Loucy (cell line): ENCODE measurements around the gene KRT12.
"Not testable (repeated sequence)": the region's sequence is repeated elsewhere in the genome, so short reads cannot be mapped to it uniquely, and the experiment has no call there.

Experiments used
- H2AFZ ChIP-seq: fragments of 200-600 bp; sonication (generic); 2 replicates; pipeline ENCODE4 v1.6.0; 2016; ENCODE audit warnings: antibody characterized with exemption, mild to moderate bottlenecking, low read length, moderate library complexity
- H3F3A ChIP-seq: fragments of 200-600 bp; 2 replicates; pipeline ENCODE4 v1.6.0; 2016; ENCODE audit warnings: antibody characterized with exemption, low read depth, mild to moderate bottlenecking
- H3K27me3 ChIP-seq: fragments of 200-600 bp; sonication (generic); 2 replicates; pipeline ENCODE4 v1.6.1; 2014; ENCODE audit warnings: low read length, mild to moderate bottlenecking; ENCODE audit not compliant: insufficient read depth, poor library complexity, severe bottlenecking
- H3K36me3 ChIP-seq: fragments of 200-600 bp; sonication (generic); 2 replicates; pipeline ENCODE4 v1.6.1; 2016; ENCODE audit warnings: low read length; ENCODE audit not compliant: insufficient read depth
- H3K4me1 ChIP-seq: fragments of 200-600 bp; sonication (generic); 2 replicates; pipeline ENCODE4 v1.5.1; 2014; ENCODE audit warnings: low read length, mild to moderate bottlenecking; ENCODE audit not compliant: insufficient read depth, poor library complexity, severe bottlenecking
- H3K4me2 ChIP-seq: fragments of 200-600 bp; sonication (generic); 2 replicates; pipeline ENCODE4 v1.6.0; 2014; ENCODE audit warnings: antibody characterized with exemption, low read length, low read depth, mild to moderate bottlenecking; ENCODE audit not compliant: poor library complexity, severe bottlenecking
- H3K4me3 ChIP-seq: fragments of 200-600 bp; sonication (generic); 2 replicates; pipeline ENCODE4 v1.5.1; 2014; ENCODE audit warnings: low read length, mild to moderate bottlenecking, mixed read lengths; ENCODE audit not compliant: poor library complexity, severe bottlenecking
- H3K79me2 ChIP-seq: fragments of 200-600 bp; sonication (generic); 2 replicates; pipeline ENCODE4 v1.6.1; 2014; ENCODE audit warnings: low read length; ENCODE audit not compliant: insufficient read depth
- H3K9ac ChIP-seq: fragments of 200-600 bp; sonication (generic); 2 replicates; pipeline ENCODE4 v1.6.0; 2014; ENCODE audit warnings: mild to moderate bottlenecking, low read depth, low read length, moderate library complexity; ENCODE audit not compliant: poor library complexity, severe bottlenecking
- H3K9me2 ChIP-seq: fragments of 200-600 bp; sonication (generic); replicated peaks from 2 replicates; pipeline ENCODE4 v1.6.1; 2016; ENCODE audit warnings: low read depth, low read length, mixed read lengths
- H3K9me3 ChIP-seq: fragments of 200-600 bp; sonication (generic); 2 replicates; pipeline ENCODE4 v1.6.1; 2014; ENCODE audit warnings: mild to moderate bottlenecking, antibody characterized with exemption, low read length, low read depth; ENCODE audit not compliant: insufficient read depth
- H4K20me1 ChIP-seq: fragments of 200-600 bp; sonication (generic); 2 replicates; pipeline ENCODE4 v1.6.0; 2014; ENCODE audit warnings: antibody characterized with exemption, low read length, mild to moderate bottlenecking; ENCODE audit not compliant: insufficient read depth, poor library complexity, severe bottlenecking
- CTCF ChIP-seq: fragments of 200-600 bp; sonication (generic); conservative IDR thresholded peaks from 2 replicates; pipeline ENCODE4 v1.5.1; 2014; ENCODE audit warnings: mild to moderate bottlenecking, antibody characterized with exemption, low read length
- EZH2phosphoT487 ChIP-seq: fragments of 200-600 bp; IDR thresholded peaks from 2 replicates; pipeline ENCODE4 v1.6.1; 2018; ENCODE audit warnings: antibody characterized with exemption, mild to moderate bottlenecking, moderate library complexity, borderline replicate concordance

Gene KRT12

DNA sequence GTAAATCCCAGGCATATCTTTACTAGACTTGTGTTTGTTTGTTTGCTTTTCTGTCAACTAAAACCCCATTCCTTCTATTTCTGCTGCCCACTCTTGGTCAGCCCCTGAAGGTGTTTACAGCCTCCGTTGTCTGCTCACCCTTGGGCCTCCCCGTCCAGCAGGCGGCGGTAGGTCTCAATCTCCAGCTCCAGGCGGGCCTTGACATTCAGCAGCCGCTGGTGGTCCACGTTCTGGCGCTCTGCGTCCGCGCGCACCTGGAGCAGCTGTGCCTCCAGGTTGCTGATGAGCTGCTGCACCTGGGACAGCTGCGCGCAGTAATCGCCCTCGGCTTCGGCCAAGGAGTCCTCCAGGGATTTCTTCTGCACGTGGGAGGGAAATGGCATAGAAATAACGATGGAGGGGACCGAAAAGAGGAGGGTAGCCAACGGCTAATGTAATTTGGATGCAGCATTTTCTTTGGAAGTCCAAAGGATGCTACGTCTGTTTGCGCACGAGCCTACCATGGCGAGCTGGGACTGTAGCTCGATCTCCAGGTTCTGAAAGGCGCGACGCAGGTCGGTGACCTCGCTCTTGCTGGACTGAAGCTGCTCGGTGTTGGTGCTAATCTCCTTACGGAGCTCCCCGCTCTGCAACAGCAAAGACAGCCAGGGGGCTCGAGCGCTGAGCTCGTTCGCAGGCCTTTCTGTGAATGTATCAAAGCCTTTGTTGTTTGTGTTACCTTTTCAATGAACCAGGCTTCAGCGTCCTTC lies 3.9 kb downstream of the KRT12 start:
- Histone ChIP-seq H3K27me3 (no peaks in the 10 kb centered on the region), H3K36me3 (no peaks in the 10 kb centered on the region), H3K79me2 (no peaks in the 10 kb centered on the region), H3K4me3 (no peak overlapping the region), H3K9me2 (no peaks in the 10 kb centered on the region), H3K9me3 (no peaks in the 10 kb centered on the region), H3K9ac (no peak overlapping the region), H2AFZ (no peak overlapping the region), H3F3A (no peaks in the 10 kb centered on the region), H3K4me1 (no peaks in the 10 kb centered on the region), H3K4me2 (no peak overlapping the region), H4K20me1 (no peaks in the 10 kb centered on the region)
- no peak for TF ChIP-seq EZH2phosphoT487
- TF ChIP-seq CTCF: no peak

DNA sequence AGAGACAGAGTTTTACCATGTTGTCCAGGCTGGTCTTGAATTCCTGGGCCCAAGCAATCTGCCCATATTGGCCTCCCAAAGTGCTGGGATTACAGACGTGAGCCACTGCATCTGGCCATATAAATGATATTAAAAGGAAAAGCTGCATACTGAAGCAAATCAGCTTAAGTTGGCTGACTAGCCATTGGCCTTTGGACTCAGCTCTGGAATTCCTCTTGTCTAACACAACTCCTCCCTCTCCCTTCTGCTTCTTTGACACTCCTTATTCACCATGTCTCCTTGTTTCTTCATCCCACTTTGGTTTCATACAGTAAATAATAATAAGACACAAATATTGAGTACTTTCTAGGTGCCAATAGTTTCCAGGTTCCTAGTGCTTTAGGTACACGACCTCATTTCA lies 7.5 kb downstream of the KRT12 start:
- Histone ChIP-seq H3K79me2 (no peaks in the 10 kb centered on the region), H4K20me1 (no peaks in the 10 kb centered on the region), H3F3A (no peaks in the 10 kb centered on the region), H3K4me1 (no peaks in the 10 kb centered on the region), H3K9ac (no peak overlapping the region), H3K4me3 (no peak overlapping the region), H3K36me3 (no peaks in the 10 kb centered on the region), H3K9me3 (no peaks in the 10 kb centered on the region), H3K4me2 (no peak overlapping the region), H3K27me3 (no peaks in the 10 kb centered on the region), H3K9me2 (no peaks in the 10 kb centered on the region), H2AFZ (no peak overlapping the region)
- TF ChIP-seq CTCF: no peak
- no peak for TF ChIP-seq EZH2phosphoT487

DNA sequence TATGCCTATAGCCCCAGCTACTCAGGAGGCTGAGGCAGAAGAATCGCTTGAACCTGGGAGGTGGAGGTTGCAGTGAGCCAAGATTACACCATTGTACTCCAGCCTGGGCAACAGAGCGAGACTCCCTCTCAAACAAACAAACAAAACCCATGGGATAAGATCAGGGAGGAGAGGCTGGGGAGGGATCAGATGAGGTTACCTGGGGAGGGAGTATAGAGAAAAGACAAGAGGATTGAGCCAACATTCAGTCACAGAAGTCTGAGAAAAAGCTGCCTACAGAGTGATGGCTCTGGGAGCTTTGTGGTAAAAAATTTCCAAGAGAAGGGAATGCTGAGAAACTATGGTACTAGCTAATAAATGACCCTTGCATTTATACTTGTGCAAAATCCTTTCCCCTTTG lies 8.4 kb downstream of the KRT12 start:
- not testable (repeated sequence) for H3K9me2 ChIP-seq, H3K9ac ChIP-seq, H2AFZ ChIP-seq, H3K27me3 ChIP-seq, H4K20me1 ChIP-seq, H3K4me1 ChIP-seq, H3K9me3 ChIP-seq, H3K36me3 ChIP-seq, H3K79me2 ChIP-seq, H3F3A ChIP-seq, H3K4me3 ChIP-seq, H3K4me2 ChIP-seq

DNA sequence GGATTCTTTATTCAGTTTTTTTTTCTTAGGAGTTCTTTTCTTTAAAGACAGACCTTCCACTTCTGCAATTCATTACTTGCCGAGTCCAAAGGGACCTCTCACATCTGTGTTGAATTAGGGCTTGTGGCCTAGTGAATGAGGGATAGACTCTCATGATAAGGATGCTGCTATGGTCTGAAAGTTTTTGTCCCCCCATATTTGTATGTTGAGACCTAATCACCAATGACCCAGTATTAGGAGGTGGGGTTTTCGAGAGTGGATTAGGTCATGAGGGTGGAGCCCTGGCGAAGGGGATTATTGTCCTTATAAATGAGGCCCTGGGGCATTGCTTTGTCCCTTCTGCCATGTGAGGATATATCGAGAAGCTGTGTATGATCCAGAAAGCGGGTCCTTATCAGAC lies 9.5 kb downstream of the KRT12 start:
- no peak overlapping the region for H3K4me2 ChIP-seq
- TF ChIP-seq CTCF: no peak
- no peak for TF ChIP-seq EZH2phosphoT487

More for the DNA sequence above, 9.5 kb downstream of the KRT12 start:
- Histone ChIP-seq H3K9ac (no peak overlapping the region), H3K4me1 (no peaks in the 10 kb centered on the region), H3K9me2 (no peaks in the 10 kb centered on the region), H2AFZ (no peak overlapping the region), H3F3A (no peaks in the 10 kb centered on the region), H4K20me1 (no peaks in the 10 kb centered on the region), H3K36me3 (no peaks in the 10 kb centered on the region), H3K27me3 (no peaks in the 10 kb centered on the region), H3K9me3 (no peaks in the 10 kb centered on the region), H3K79me2 (no peaks in the 10 kb centered on the region), H3K4me3 (no peak overlapping the region)
